Neural cell (in vitro differentiated cells): ENCODE measurements around the gene GABBR2. TPM values are rescaled to one million over a fixed set of nuclear protein-coding genes. Genes with fewer than 3 reads are reported as not detected.

Experiments
- H2AFZ ChIP-seq: fragments of 200-600, 300-800 bp; sonication (generic), shearing (Covaris generic); 2 replicates; pipeline ENCODE4 v1.6.0; 2014; ENCODE audit warnings: low read depth, mild to moderate bottlenecking, antibody characterized with exemption, low read length, moderate library complexity
- H3F3A ChIP-seq: fragments of 200-600 bp; shearing (Covaris generic); 2 replicates; pipeline ENCODE4 v1.6.1; 2016; ENCODE audit warnings: mild to moderate bottlenecking, moderate library complexity, mixed read lengths, antibody characterized with exemption, low read length; ENCODE audit not compliant: insufficient read depth, poor library complexity, severe bottlenecking
- H3K27ac ChIP-seq: fragments of 200-600, 300-800 bp; sonication (generic), shearing (Covaris generic); 2 replicates; pipeline ENCODE4 v1.5.1; 2014; ENCODE audit warnings: mild to moderate bottlenecking, low read length, moderate library complexity
- H3K27me3 ChIP-seq: fragments of 300-800, 200-600 bp; sonication (generic), shearing (Covaris generic); 2 replicates; pipeline ENCODE4 v1.6.0; 2014; ENCODE audit warnings: mild to moderate bottlenecking, low read depth, low read length, moderate library complexity; ENCODE audit not compliant: insufficient read depth
- H3K36me3 ChIP-seq: fragments of 300-800, 200-600 bp; sonication (generic), shearing (Covaris generic); 2 replicates; pipeline ENCODE4 v1.5.1; 2014; ENCODE audit warnings: mild to moderate bottlenecking, antibody characterized with exemption, low read length, moderate library complexity; ENCODE audit not compliant: insufficient read depth
- H3K4me2 ChIP-seq: fragments of 300-800, 200-600 bp; sonication (generic), shearing (Covaris generic); 2 replicates; pipeline ENCODE4 v1.6.0; 2014; ENCODE audit warnings: mild to moderate bottlenecking, low read length
- H3K4me3 ChIP-seq: fragments of 300-800, 200-600 bp; sonication (generic), shearing (Covaris generic); 2 replicates; pipeline ENCODE4 v1.5.1; 2014; ENCODE audit warnings: mild to moderate bottlenecking, low read length, moderate library complexity
- H3K79me2 ChIP-seq: fragments of 200-600 bp; shearing (Covaris generic); replicated peaks from 2 replicates; pipeline ENCODE4 v1.6.0; 2014; ENCODE audit warnings: mild to moderate bottlenecking, low read length, moderate library complexity; ENCODE audit not compliant: insufficient read depth
- H3K9ac ChIP-seq: fragments of 300-800, 200-600 bp; sonication (generic), shearing (Covaris generic); 2 replicates; pipeline ENCODE4 v1.6.1; 2016; ENCODE audit warnings: mild to moderate bottlenecking, low read length, mixed read lengths
- H3K9me2 ChIP-seq: fragments of 200-600 bp; shearing (Covaris generic); 2 replicates; pipeline ENCODE4 v1.6.1; 2016; ENCODE audit warnings: mild to moderate bottlenecking, low read length, mixed read lengths; ENCODE audit not compliant: insufficient read depth
- H3K9me3 ChIP-seq: fragments of 200-600, 300-800 bp; sonication (generic), shearing (Covaris generic); 2 replicates; pipeline ENCODE4 v1.6.1; 2016; ENCODE audit warnings: mild to moderate bottlenecking, mixed run types, low read length, moderate library complexity, mixed read lengths
- H4K20me1 ChIP-seq: fragments of 200-600 bp; shearing (Covaris generic); 2 replicates; pipeline ENCODE4 v1.6.1; 2016; ENCODE audit warnings: mild to moderate bottlenecking, mixed run types; ENCODE audit not compliant: insufficient read depth
- EP300 ChIP-seq: fragments of 450-650 bp; conservative IDR thresholded peaks from 2 replicates; pipeline ENCODE4 v1.6.1; 2014; ENCODE audit warnings: antibody characterized with exemption, mild to moderate bottlenecking, moderate library complexity; ENCODE audit not compliant: poor library complexity, severe bottlenecking
- EZH2 ChIP-seq: fragments of 200-600, 300-800 bp; shearing (Covaris generic), sonication (generic); IDR thresholded peaks from 2 replicates; pipeline ENCODE4 v1.6.1; 2014; ENCODE audit warnings: antibody characterized with exemption, low read length, borderline replicate concordance, mild to moderate bottlenecking; ENCODE audit not compliant: insufficient read depth, poor library complexity, severe bottlenecking
- MXI1 ChIP-seq: fragments of 450-650 bp; conservative IDR thresholded peaks from 2 replicates; pipeline ENCODE4 v1.6.1; 2014; ENCODE audit warnings: antibody characterized with exemption, mild to moderate bottlenecking; ENCODE audit not compliant: poor library complexity, severe bottlenecking
- POLR2AphosphoS5 ChIP-seq: IDR thresholded peaks from 2 replicates; pipeline ENCODE4 v1.6.1; 2012
- RAD21 ChIP-seq: fragments of 450-650 bp; conservative IDR thresholded peaks from 2 replicates; pipeline ENCODE4 v1.6.1; 2014; ENCODE audit warnings: antibody characterized with exemption, mild to moderate bottlenecking, moderate library complexity
- SMC3 ChIP-seq: fragments of 450-650 bp; conservative IDR thresholded peaks from 2 replicates; pipeline ENCODE4 v1.6.1; 2014; ENCODE audit warnings: antibody characterized with exemption, mild to moderate bottlenecking, moderate library complexity; ENCODE audit not compliant: poor library complexity
- TAF1 ChIP-seq: IDR thresholded peaks from 2 replicates; pipeline ENCODE4 v1.6.1; 2012; ENCODE audit warnings: low read depth
- polyA plus RNA-seq: library from polyadenylated mRNA; depleted of rRNA; stranded (reverse); fragments of >200 nt; gene quantifications from 2 replicates; pipeline ENCODE4 v1.2.3, GENCODE V29; 2014
- TF ChIP-seq, protein P1 (sequence below): fragments of 450-650 bp; IDR thresholded peaks from 2 replicates; pipeline ENCODE4 v1.5.1; 2014; ENCODE audit warnings: antibody characterized with exemption, mild to moderate bottlenecking, moderate library complexity; ENCODE audit not compliant: poor library complexity, severe bottlenecking
- TF ChIP-seq, protein P2 (sequence below): IDR thresholded peaks from 2 replicates; pipeline ENCODE4 v1.6.1; 2012; ENCODE audit warnings: borderline replicate concordance

GABBR2 gene
- polyA plus RNA-seq, 1 donor from 2014 or later, result 7.1 TPM

DNA sequence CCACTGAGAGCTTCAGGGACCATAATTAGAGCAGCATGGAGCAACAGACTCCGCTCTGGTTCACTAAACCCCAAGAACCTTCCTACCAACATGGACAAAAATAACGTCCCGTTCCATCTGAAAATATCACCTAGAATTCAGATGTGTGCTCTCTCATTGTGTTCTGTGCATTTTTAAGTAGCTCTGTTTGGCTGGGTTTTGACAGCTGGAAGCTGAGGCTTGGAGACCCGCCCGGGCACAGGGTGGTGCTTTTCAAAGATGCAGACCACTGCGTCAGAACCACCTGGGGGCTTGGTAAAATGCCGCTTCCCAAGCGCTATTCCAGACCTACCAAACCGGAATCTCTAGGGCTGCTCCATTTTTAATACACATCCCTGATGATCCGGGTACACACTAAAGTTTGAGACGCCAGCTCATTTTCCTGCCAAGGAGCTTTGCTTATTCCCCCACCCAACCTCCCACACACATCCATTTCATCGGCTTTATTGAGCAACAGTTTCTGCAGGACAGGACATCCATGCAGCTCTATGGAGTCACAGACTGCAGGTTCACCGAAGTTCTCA is 104.8 kb downstream of the GABBR2 start:
- Histone ChIP-seq H2AFZ (no peak overlapping the region), H3K4me3 (no peak overlapping the region), H3K4me2 (no peak overlapping the region), H3K9ac (no peak overlapping the region), H3K27me3 (no peaks in the 10 kb centered on the region), H3K79me2 (no peaks in the 10 kb centered on the region), H3K9me2 (no peaks in the 10 kb centered on the region), H3F3A (no peaks in the 10 kb centered on the region), H3K27ac (no peak overlapping the region), H3K36me3 (no peaks in the 10 kb centered on the region), H3K9me3 (no peaks in the 10 kb centered on the region), H4K20me1 (no peaks in the 10 kb centered on the region)
- TF ChIP-seq EP300 (no peak), TAF1 (no peak), RAD21 (no peak)
- TF ChIP-seq, protein P1, sequence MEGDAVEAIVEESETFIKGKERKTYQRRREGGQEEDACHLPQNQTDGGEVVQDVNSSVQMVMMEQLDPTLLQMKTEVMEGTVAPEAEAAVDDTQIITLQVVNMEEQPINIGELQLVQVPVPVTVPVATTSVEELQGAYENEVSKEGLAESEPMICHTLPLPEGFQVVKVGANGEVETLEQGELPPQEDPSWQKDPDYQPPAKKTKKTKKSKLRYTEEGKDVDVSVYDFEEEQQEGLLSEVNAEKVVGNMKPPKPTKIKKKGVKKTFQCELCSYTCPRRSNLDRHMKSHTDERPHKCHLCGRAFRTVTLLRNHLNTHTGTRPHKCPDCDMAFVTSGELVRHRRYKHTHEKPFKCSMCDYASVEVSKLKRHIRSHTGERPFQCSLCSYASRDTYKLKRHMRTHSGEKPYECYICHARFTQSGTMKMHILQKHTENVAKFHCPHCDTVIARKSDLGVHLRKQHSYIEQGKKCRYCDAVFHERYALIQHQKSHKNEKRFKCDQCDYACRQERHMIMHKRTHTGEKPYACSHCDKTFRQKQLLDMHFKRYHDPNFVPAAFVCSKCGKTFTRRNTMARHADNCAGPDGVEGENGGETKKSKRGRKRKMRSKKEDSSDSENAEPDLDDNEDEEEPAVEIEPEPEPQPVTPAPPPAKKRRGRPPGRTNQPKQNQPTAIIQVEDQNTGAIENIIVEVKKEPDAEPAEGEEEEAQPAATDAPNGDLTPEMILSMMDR, result no peak

DNA sequence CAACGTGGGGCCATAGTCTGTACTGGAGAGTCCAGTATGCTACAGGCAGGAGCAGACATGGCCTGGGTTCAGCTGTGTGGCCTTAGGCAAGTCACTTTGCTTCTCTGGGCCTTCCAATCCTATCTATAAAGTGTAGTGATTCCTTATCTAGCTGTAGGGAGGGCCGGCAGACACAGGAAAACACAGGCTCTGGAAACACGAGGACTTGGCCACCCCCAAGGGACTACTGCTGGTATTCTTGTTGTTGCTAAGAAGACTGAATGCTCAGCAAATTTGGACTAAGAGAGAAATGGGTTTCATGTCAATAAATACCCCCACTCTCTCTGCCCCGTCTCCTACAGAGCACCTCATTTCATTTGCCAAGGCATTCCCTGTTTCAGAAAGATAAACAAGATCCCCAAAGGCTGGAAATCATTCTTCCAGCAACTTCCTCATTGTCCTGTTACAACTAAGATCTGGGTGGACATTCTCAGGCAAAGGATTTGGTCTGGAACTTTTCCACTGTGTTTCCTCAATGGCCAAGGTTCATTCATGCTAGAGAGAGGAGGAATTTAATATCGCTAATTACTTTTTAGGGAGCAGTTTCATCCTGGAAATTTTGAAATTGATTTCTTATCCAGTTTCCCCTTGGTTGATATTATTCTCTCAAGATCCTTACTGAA is 105.8 kb downstream of the GABBR2 start:
- Histone ChIP-seq H3K79me2 (no peaks in the 10 kb centered on the region), H3K27ac (no peak overlapping the region), H3K4me2 (no peak overlapping the region), H4K20me1 (no peaks in the 10 kb centered on the region), H3K27me3 (no peaks in the 10 kb centered on the region), H3K9ac (no peak overlapping the region), H2AFZ (no peak overlapping the region), H3F3A (no peaks in the 10 kb centered on the region), H3K9me2 (no peaks in the 10 kb centered on the region), H3K36me3 (no peaks in the 10 kb centered on the region), H3K4me3 (no peak overlapping the region), H3K9me3 (no peaks in the 10 kb centered on the region)
- TF ChIP-seq, protein P1, result no peak
- TF ChIP-seq RAD21, result no peak

DNA sequence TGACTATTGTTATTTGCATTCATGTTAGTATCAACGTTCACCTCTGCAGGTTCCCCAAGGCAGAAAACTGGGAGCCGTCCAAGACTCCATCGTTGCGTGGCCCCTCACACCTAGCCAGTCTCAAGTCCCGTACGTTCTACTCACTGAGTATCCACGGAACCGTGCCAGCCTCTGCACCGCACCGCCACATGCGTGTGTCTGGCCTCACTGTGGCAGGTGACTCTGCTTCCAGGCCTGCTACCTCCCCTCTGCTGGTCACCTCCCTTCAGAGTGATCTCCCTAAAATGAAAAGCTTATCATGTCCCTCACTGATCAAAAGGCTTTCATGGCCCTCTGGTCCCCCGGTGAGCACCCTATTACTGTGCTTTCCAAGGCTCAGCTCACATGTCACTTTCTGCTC is 108.1 kb downstream of the GABBR2 start:
- Histone ChIP-seq H3K9ac (no peak overlapping the region), H2AFZ (no peak overlapping the region), H3K4me3 (no peak overlapping the region), H3K9me2 (no peaks in the 10 kb centered on the region), H3K4me2 (no peak overlapping the region), H3K27ac (no peak overlapping the region), H3K9me3 (no peaks in the 10 kb centered on the region), H4K20me1 (no peaks in the 10 kb centered on the region), H3F3A (no peaks in the 10 kb centered on the region), H3K27me3 (no peaks in the 10 kb centered on the region), H3K79me2 (no peaks in the 10 kb centered on the region), H3K36me3 (no peaks in the 10 kb centered on the region)
- TF ChIP-seq, protein P2, sequence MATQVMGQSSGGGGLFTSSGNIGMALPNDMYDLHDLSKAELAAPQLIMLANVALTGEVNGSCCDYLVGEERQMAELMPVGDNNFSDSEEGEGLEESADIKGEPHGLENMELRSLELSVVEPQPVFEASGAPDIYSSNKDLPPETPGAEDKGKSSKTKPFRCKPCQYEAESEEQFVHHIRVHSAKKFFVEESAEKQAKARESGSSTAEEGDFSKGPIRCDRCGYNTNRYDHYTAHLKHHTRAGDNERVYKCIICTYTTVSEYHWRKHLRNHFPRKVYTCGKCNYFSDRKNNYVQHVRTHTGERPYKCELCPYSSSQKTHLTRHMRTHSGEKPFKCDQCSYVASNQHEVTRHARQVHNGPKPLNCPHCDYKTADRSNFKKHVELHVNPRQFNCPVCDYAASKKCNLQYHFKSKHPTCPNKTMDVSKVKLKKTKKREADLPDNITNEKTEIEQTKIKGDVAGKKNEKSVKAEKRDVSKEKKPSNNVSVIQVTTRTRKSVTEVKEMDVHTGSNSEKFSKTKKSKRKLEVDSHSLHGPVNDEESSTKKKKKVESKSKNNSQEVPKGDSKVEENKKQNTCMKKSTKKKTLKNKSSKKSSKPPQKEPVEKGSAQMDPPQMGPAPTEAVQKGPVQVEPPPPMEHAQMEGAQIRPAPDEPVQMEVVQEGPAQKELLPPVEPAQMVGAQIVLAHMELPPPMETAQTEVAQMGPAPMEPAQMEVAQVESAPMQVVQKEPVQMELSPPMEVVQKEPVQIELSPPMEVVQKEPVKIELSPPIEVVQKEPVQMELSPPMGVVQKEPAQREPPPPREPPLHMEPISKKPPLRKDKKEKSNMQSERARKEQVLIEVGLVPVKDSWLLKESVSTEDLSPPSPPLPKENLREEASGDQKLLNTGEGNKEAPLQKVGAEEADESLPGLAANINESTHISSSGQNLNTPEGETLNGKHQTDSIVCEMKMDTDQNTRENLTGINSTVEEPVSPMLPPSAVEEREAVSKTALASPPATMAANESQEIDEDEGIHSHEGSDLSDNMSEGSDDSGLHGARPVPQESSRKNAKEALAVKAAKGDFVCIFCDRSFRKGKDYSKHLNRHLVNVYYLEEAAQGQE, result no peak
- TF ChIP-seq, protein P1, result no peak
- TF ChIP-seq EZH2 (no peak), RAD21 (no peak), POLR2AphosphoS5 (no peak), SMC3 (no peak), EP300 (no peak), MXI1 (no peak), TAF1 (no peak)
